ENCODE data around the gene ZPR1. TPM values are rescaled to one million over a fixed set of nuclear protein-coding genes. Genes with fewer than 3 reads are reported as not detected.

Gene ZPR1
- total RNA-seq, 1 donor, result 36.2 TPM

DNA sequence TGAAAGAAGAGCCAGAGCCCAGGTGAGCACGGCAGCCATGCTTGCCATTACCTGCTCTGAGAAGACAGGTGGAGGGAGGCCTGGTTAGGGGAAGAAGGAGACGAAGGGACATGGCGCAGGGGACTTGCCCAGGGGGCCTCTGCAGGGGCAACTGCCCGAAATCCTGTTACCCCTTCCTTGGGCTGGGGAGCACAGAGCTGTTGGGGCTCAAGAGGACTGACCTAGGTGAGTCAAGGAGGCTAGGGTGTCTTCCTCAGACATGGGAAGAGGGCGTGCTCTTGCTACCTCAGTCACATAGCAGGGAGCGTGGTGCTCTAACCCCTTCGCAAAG, 4.0 kb upstream of the ZPR1 start, which contains the start of gene APOA5:
Gene APOA5 (minus strand): TSS at position 67 of the 331 bp plus-strand sequence. CDS start 19 bp downstream, at position 48.
- Histone ChIP-seq H3K4me3 (ENCODE audit: insufficient read depth, low read length) (no peak within 1 kb of the TSS), H3K9me3 (ENCODE audit: low read depth, low read length) (no peaks in the 10 kb centered on the region), H3K4me2 (ENCODE audit: insufficient read depth, low read length) (peak within 1 kb of the TSS; percentile 31), H3K79me2 (ENCODE audit: insufficient read depth, low read length) (peaks cover 10% of the 10 kb centered on the region), H4K20me1 (ENCODE audit: insufficient read depth, low read length) (no peaks in the 10 kb centered on the region), H3K27ac (ENCODE audit: low read depth, low read length) (peak within 1 kb of the TSS; percentile 43), H3K27me3 (ENCODE audit: insufficient read depth, low read length) (no peaks in the 10 kb centered on the region), H3K36me3 (ENCODE audit: insufficient read depth, low read length) (no peaks in the 10 kb centered on the region), H2AFZ (ENCODE audit: low read length) (peak within 1 kb of the TSS; percentile 75), H3K4me1 (ENCODE audit: insufficient read depth, low read length) (peaks cover 42% of the 10 kb centered on the region)
- no peak for TF ChIP-seq CTCF (IDR thresholded peaks at IDR 0.05; ENCODE audit: extremely low read depth, low read depth, low read length)
- no peak for DNase-seq (ENCODE audit: insufficient read length, low spot score, missing footprints)

GRCh38 chr11:116791002-116791812, 3.4 kb upstream of the ZPR1 start:
- H3K27me3 ChIP-seq (ENCODE audit: insufficient read depth, low read length), result no peaks in the 10 kb centered on the region
- H2AFZ ChIP-seq (ENCODE audit: low read length), result peak overlapping the region; percentile 75
- peaks cover 16% of the 10 kb centered on the region for H3K79me2 ChIP-seq (ENCODE audit: insufficient read depth, low read length)
- H3K4me2 ChIP-seq (ENCODE audit: insufficient read depth, low read length), result peak overlapping the region; percentile 31
- no peaks in the 10 kb centered on the region for H3K9me3 ChIP-seq (ENCODE audit: low read depth, low read length)
- peak; percentile 90 for TF ChIP-seq CTCF (IDR thresholded peaks at IDR 0.05; ENCODE audit: extremely low read depth, low read depth, low read length)
- peak; percentile 96 for DNase-seq (ENCODE audit: insufficient read length, low spot score, missing footprints)
- no peaks in the 10 kb centered on the region for H4K20me1 ChIP-seq (ENCODE audit: insufficient read depth, low read length)
- peaks cover 48% of the 10 kb centered on the region for H3K4me1 ChIP-seq (ENCODE audit: insufficient read depth, low read length)
- no peak overlapping the region for H3K27ac ChIP-seq (ENCODE audit: low read depth, low read length)
- H3K4me3 ChIP-seq (ENCODE audit: insufficient read depth, low read length), result no peak overlapping the region
- H3K36me3 ChIP-seq (ENCODE audit: insufficient read depth, low read length), result peaks cover 5% of the 10 kb centered on the region

DNA sequence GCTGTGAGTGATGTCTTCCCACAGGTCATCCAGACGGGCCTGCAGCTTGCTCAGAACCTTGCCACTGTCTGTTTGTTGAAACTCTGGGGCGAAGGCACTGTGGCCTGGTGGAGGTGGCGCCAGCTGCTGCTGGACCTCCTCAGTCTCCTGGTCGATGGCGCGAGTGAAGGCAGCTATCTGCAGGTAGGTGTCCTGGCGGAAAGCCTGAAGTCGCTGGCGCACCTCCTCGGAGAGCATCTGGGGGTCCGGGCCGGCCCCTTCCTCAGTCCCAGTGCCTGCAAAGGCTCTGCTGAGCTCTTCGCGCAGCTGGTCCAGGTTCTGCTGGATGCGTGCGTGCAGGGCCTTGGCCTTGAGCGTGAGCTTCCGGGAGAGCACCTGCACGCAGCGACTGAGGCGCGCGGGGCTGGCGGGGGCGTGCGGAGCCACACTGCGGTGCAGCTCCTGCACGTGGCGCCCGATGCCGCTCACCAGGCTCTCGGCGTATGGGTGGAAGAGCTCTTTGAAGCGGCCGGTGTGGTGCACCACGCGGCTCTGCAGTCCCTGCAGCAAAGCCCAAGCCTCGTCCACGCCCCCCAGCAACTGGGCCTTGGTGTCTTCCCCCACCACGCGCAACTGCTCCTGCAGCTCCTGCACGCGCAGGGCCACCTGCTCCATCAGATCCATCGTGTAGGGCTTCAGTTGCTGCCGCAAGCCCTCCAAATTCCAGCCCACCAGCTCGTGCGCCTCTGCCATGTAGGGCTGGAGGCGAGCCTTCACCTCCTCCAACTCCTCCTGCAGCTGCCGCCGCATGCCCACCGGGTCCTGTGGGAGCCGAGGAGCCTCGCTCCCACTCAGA, 2.6 kb upstream of the ZPR1 start:
- Histone ChIP-seq H2AFZ (ENCODE audit: low read length) (no peak overlapping the region), H4K20me1 (ENCODE audit: insufficient read depth, low read length) (no peaks in the 10 kb centered on the region), H3K4me1 (ENCODE audit: insufficient read depth, low read length) (peaks cover 48% of the 10 kb centered on the region), H3K4me3 (ENCODE audit: insufficient read depth, low read length) (no peak overlapping the region), H3K4me2 (ENCODE audit: insufficient read depth, low read length) (no peak overlapping the region), H3K36me3 (ENCODE audit: insufficient read depth, low read length) (peaks cover 13% of the 10 kb centered on the region), H3K27ac (ENCODE audit: low read depth, low read length) (no peak overlapping the region), H3K79me2 (ENCODE audit: insufficient read depth, low read length) (peaks cover 24% of the 10 kb centered on the region), H3K27me3 (ENCODE audit: insufficient read depth, low read length) (no peaks in the 10 kb centered on the region), H3K9me3 (ENCODE audit: low read depth, low read length) (no peaks in the 10 kb centered on the region)
- DNase-seq (ENCODE audit: insufficient read length, low spot score, missing footprints), result no peak
- TF ChIP-seq CTCF (IDR thresholded peaks at IDR 0.05; ENCODE audit: extremely low read depth, low read depth, low read length), result no peak

GRCh38 chr11:116788975-116789374, 1.2 kb upstream of the ZPR1 start:
- Histone ChIP-seq H3K4me1 (ENCODE audit: insufficient read depth, low read length) (peaks cover 42% of the 10 kb centered on the region), H3K4me2 (ENCODE audit: insufficient read depth, low read length) (peak overlapping the region; percentile 93), H3K4me3 (ENCODE audit: insufficient read depth, low read length) (no peak overlapping the region), H3K9me3 (ENCODE audit: low read depth, low read length) (no peaks in the 10 kb centered on the region), H3K27me3 (ENCODE audit: insufficient read depth, low read length) (no peaks in the 10 kb centered on the region), H3K79me2 (ENCODE audit: insufficient read depth, low read length) (peaks cover 34% of the 10 kb centered on the region), H3K36me3 (ENCODE audit: insufficient read depth, low read length) (peaks cover 27% of the 10 kb centered on the region), H4K20me1 (ENCODE audit: insufficient read depth, low read length) (no peaks in the 10 kb centered on the region), H3K27ac (ENCODE audit: low read depth, low read length) (no peak overlapping the region), H2AFZ (ENCODE audit: low read length) (no peak overlapping the region)
- peak; percentile 73 for DNase-seq (ENCODE audit: insufficient read length, low spot score, missing footprints)
- TF ChIP-seq CTCF (IDR thresholded peaks at IDR 0.05; ENCODE audit: extremely low read depth, low read depth, low read length), result no peak
